GM23338 (cell line): ENCODE data around the gene PPDPF. TPM values are rescaled to one million over a fixed set of nuclear protein-coding genes. Genes with fewer than 3 reads are reported as not detected.

Experiments used
- ATAC-seq: fragments of 200-7000 bp; cut with Tn5 transposase; 3 replicates; pipeline ENCODE4 v1.9.1; 2020
- DNase-seq: peaks from one replicate; pipeline ENCODE4 v3.0.0-alpha.2; 2015; ENCODE audit warnings: low spot score
- H2AFZ ChIP-seq: fragments of 200-600 bp; sonication (generic); 2 replicates; pipeline ENCODE4 v1.8.0; 2016; ENCODE audit warnings: antibody characterized with exemption, mild to moderate bottlenecking, moderate library complexity
- H3F3A ChIP-seq: fragments of 200-600 bp; sonication (generic); replicated peaks from 2 replicates; pipeline ENCODE4 v1.8.0; 2017; ENCODE audit warnings: antibody characterized with exemption, mixed run types, low read depth
- H3K27ac ChIP-seq: fragments of 200-600 bp; sonication (generic); 2 replicates; pipeline ENCODE4 v1.6.1; 2016; ENCODE audit warnings: low read depth
- H3K27me3 ChIP-seq: fragments of 200-600 bp; sonication (generic); 2 replicates; pipeline ENCODE4 v1.8.0; 2016; ENCODE audit warnings: mild to moderate bottlenecking, mixed run types, moderate library complexity; ENCODE audit not compliant: insufficient read depth
- H3K36me3 ChIP-seq: fragments of 200-600 bp; sonication (generic); 2 replicates; pipeline ENCODE4 v1.8.0; 2016; ENCODE audit warnings: mild to moderate bottlenecking; ENCODE audit not compliant: insufficient read depth
- H3K4me1 ChIP-seq: fragments of 200-600 bp; sonication (generic); 2 replicates; pipeline ENCODE4 v1.8.0; 2016; ENCODE audit warnings: mild to moderate bottlenecking, moderate library complexity; ENCODE audit not compliant: insufficient read depth
- H3K4me2 ChIP-seq: fragments of 200-600 bp; sonication (generic); 2 replicates; pipeline ENCODE4 v1.7.1; 2017; ENCODE audit warnings: mixed run types
- H3K4me3 ChIP-seq: fragments of 200-600 bp; sonication (generic); 2 replicates; pipeline ENCODE4 v1.6.1; 2016; ENCODE audit warnings: mixed run types
- H3K79me2 ChIP-seq: fragments of 200-600 bp; sonication (generic); replicated peaks from 2 replicates; pipeline ENCODE4 v1.8.0; 2017; ENCODE audit warnings: mild to moderate bottlenecking; ENCODE audit not compliant: insufficient read depth
- H3K9me2 ChIP-seq: fragments of 200-600 bp; sonication (generic); 2 replicates; pipeline ENCODE4 v1.8.0; 2017; ENCODE audit not compliant: insufficient read depth
- H4K20me1 ChIP-seq: fragments of 200-600 bp; sonication (generic); replicated peaks from 2 replicates; pipeline ENCODE4 v1.8.0; 2017; ENCODE audit warnings: mild to moderate bottlenecking; ENCODE audit not compliant: insufficient read depth
- H3K27ac Mint-ChIP-seq: 2 replicates; pipeline ENCODE4 v1.8.0; 2020; ENCODE audit warnings: inconsistent platforms, mild to moderate bottlenecking, moderate library complexity, mixed read lengths
- H3K27me3 Mint-ChIP-seq: 3 replicates; pipeline ENCODE4 v1.8.0; 2022; ENCODE audit warnings: low read depth, mild to moderate bottlenecking, moderate library complexity, mixed read lengths, inconsistent platforms; ENCODE audit not compliant: insufficient read depth, poor library complexity
- H3K36me3 Mint-ChIP-seq: 3 replicates; pipeline ENCODE4 v1.8.0; 2021; ENCODE audit warnings: low read depth, mild to moderate bottlenecking, inconsistent platforms, moderate library complexity, mixed read lengths
- H3K4me1 Mint-ChIP-seq: 3 replicates; pipeline ENCODE4 v1.8.0; 2020; ENCODE audit warnings: mild to moderate bottlenecking, inconsistent platforms, mixed read lengths
- H3K4me3 Mint-ChIP-seq: 3 replicates; pipeline ENCODE4 v1.8.0; 2021; ENCODE audit warnings: moderate library complexity, mild to moderate bottlenecking, inconsistent platforms, mixed read lengths
- H3K9me3 Mint-ChIP-seq: 3 replicates; pipeline ENCODE4 v1.8.0; 2020; ENCODE audit warnings: moderate library complexity, mild to moderate bottlenecking, inconsistent platforms, mixed read lengths
- CREB1 ChIP-seq: fragments of 250-450 bp; sonication (Bioruptor Pico); IDR thresholded peaks from 2 replicates; pipeline ENCODE4 v1.5.0; 2020; ENCODE audit warnings: low read depth, mild to moderate bottlenecking, moderate library complexity
- EZH2phosphoT487 ChIP-seq: fragments of 200-600 bp; sonication (generic); IDR thresholded peaks from one replicate; pipeline ENCODE4 v1.8.1; 2018; ENCODE audit warnings: antibody characterized with exemption; ENCODE audit not compliant: unreplicated experiment
- JUNB ChIP-seq: IDR thresholded peaks from one replicate; pipeline ENCODE4 v1.6.1; 2016; ENCODE audit warnings: antibody characterized with exemption; ENCODE audit not compliant: unreplicated experiment
- POLR2AphosphoS5 ChIP-seq: IDR thresholded peaks from 2 replicates; pipeline ENCODE4 v1.6.1; 2016; ENCODE audit warnings: antibody characterized with exemption, low read depth
- STAT1 ChIP-seq: IDR thresholded peaks from one replicate; pipeline ENCODE4 v1.6.1; 2016; ENCODE audit warnings: antibody characterized with exemption; ENCODE audit not compliant: unreplicated experiment
- ZNF331 ChIP-seq: fragments of 250-450 bp; sonication (Bioruptor Pico); IDR thresholded peaks from 2 replicates; pipeline ENCODE4 v1.5.0; 2020; ENCODE audit warnings: low read depth, mild to moderate bottlenecking, moderate library complexity
- polyA plus RNA-seq: library from polyadenylated mRNA; unstranded; fragments of >200 nt; fragmentation: Nextera tagmentation; extraction: Ambion mirVana; gene quantifications from 2 replicates; pipeline ENCODE4 v1.2.1, GENCODE V29; 2016
- total RNA-seq: library from RNA; depleted of rRNA; stranded (reverse); fragments of >200 nt; shearing (Covaris generic); gene quantifications from 2 replicates; pipeline ENCODE4 v1.2.3, GENCODE V29; 2014
- TF ChIP-seq, protein P1 (sequence below): IDR thresholded peaks from one replicate; pipeline ENCODE4 v1.6.1; 2018; ENCODE audit warnings: antibody characterized with exemption; ENCODE audit not compliant: unreplicated experiment
- TF ChIP-seq, protein P2 (sequence below), 2 experiments: fragments of 200-600 bp in 1 of 2; sonication (generic) in 1 of 2; conservative IDR thresholded peaks; 2 replicates each; pipeline versions ENCODE4 v1.5.1 to v1.6.1; 2016 to 2017; ENCODE audit warnings: antibody characterized with exemption in 2 of 2, low read depth in 2 of 2, mild to moderate bottlenecking in 2 of 2, moderate library complexity in 1 of 2
- TF ChIP-seq, protein P3 (sequence below): fragments of 250-450 bp; sonication (Bioruptor Pico); IDR thresholded peaks from 2 replicates; pipeline ENCODE4 v1.5.0; 2020; ENCODE audit warnings: mild to moderate bottlenecking, moderate library complexity

PPDPF gene
- total and polyA plus RNA-seq, 2 experiments from 2014 or later = 83.9 to 141 TPM

DNA sequence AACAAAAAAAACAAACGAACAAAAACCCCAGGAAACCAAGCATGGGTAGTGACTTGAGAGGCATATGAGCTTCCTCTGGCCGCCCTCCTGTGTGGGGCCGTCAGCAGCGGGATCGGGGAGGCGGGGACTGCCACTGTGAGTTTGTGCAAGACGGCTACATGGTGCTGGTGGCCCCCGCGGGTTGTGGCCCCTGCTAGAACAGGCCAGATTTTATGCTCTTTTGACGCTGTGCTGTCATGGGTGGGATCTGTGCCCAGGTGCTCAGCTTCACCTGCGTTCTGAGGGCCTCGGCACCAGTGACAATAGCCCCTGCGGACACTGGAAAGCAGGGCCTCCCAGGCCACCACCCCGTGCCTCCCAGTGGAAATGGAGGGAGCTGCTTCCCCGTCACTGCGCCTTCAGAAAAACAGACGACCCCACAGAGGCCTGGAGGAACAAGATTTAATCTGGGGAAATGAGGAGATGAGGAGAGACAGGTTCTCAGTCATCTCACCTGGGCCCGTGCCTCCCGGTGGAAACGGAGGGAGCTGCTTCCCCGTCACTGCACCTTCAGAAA lies 43.4 kb upstream of the PPDPF start (continued):
- TF ChIP-seq, protein P1, sequence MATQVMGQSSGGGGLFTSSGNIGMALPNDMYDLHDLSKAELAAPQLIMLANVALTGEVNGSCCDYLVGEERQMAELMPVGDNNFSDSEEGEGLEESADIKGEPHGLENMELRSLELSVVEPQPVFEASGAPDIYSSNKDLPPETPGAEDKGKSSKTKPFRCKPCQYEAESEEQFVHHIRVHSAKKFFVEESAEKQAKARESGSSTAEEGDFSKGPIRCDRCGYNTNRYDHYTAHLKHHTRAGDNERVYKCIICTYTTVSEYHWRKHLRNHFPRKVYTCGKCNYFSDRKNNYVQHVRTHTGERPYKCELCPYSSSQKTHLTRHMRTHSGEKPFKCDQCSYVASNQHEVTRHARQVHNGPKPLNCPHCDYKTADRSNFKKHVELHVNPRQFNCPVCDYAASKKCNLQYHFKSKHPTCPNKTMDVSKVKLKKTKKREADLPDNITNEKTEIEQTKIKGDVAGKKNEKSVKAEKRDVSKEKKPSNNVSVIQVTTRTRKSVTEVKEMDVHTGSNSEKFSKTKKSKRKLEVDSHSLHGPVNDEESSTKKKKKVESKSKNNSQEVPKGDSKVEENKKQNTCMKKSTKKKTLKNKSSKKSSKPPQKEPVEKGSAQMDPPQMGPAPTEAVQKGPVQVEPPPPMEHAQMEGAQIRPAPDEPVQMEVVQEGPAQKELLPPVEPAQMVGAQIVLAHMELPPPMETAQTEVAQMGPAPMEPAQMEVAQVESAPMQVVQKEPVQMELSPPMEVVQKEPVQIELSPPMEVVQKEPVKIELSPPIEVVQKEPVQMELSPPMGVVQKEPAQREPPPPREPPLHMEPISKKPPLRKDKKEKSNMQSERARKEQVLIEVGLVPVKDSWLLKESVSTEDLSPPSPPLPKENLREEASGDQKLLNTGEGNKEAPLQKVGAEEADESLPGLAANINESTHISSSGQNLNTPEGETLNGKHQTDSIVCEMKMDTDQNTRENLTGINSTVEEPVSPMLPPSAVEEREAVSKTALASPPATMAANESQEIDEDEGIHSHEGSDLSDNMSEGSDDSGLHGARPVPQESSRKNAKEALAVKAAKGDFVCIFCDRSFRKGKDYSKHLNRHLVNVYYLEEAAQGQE = no peak
- TF ChIP-seq POLR2AphosphoS5 (no peak), EZH2phosphoT487 (no peak), JUNB (no peak), STAT1 (no peak), CREB1 (CRISPR knock-in tag) (no peak), ZNF331 (no peak)
- TF ChIP-seq, protein P2, sequence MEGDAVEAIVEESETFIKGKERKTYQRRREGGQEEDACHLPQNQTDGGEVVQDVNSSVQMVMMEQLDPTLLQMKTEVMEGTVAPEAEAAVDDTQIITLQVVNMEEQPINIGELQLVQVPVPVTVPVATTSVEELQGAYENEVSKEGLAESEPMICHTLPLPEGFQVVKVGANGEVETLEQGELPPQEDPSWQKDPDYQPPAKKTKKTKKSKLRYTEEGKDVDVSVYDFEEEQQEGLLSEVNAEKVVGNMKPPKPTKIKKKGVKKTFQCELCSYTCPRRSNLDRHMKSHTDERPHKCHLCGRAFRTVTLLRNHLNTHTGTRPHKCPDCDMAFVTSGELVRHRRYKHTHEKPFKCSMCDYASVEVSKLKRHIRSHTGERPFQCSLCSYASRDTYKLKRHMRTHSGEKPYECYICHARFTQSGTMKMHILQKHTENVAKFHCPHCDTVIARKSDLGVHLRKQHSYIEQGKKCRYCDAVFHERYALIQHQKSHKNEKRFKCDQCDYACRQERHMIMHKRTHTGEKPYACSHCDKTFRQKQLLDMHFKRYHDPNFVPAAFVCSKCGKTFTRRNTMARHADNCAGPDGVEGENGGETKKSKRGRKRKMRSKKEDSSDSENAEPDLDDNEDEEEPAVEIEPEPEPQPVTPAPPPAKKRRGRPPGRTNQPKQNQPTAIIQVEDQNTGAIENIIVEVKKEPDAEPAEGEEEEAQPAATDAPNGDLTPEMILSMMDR (conservative IDR thresholded peaks at IDR 0.05; ENCODE audit: low read depth in 2 of 2) = no peak; a peak in 1 of 4 replicates

DNA sequence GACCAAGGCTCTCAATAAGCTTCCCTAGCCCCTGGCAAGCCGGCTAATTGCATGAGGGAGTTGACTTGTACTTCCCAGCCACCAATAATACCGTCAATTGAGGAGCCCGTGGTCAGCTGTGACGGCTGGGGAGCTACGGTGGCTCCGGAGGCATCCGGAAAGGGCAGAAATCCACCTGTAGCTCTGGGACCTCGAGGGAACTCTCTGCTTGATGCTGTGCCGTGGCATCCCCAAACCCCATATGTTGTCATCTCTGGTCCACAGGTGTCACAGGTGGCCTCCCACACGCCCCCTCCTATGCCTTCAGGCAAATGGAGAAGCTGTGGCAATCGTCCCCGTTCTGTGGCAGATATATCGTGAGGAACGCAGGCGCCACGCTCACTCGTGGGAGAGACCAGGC lies 42.6 kb upstream of the PPDPF start:
- H3K4me2 ChIP-seq = peak overlapping the region; percentile 46; the same call in 1 of the 2 replicates
- no peak for DNase-seq
- H3K27me3 Mint-ChIP-seq = peaks cover 28% of the 10 kb centered on the region
- H3K36me3 Mint-ChIP-seq = no peaks in the 10 kb centered on the region
- H4K20me1 ChIP-seq = 0 out of 2 replicates have a peak, but pooled peaks cover 4% of the 10 kb centered on the region
- H3K4me3 Mint-ChIP-seq = no peak overlapping the region
- 0 out of 2 replicates have a peak, but pooled peaks cover 4% of the 10 kb centered on the region for H3F3A ChIP-seq
- no peak overlapping the region for H3K27ac Mint-ChIP-seq
- H3K4me1 Mint-ChIP-seq = peaks cover 52% of the 10 kb centered on the region
- no peaks in the 10 kb centered on the region for H3K27me3 ChIP-seq
- H3K27ac ChIP-seq = no peak overlapping the region
- H3K9me3 Mint-ChIP-seq = no peaks in the 10 kb centered on the region; the same call in 2 of the 3 replicates
- H3K4me3 ChIP-seq = peak overlapping the region; percentile 12; the same call in 1 of the 2 replicates
- H3K36me3 ChIP-seq = no peaks in the 10 kb centered on the region
- no peak for ATAC-seq
- H2AFZ ChIP-seq = 0 out of 2 replicates have a peak overlapping the region, but pooled peaks have one; percentile 3
- no peaks in the 10 kb centered on the region for H3K9me2 ChIP-seq
- H3K4me1 ChIP-seq = peaks cover 18% of the 10 kb centered on the region
- H3K79me2 ChIP-seq = no peaks in the 10 kb centered on the region
- TF ChIP-seq, protein P2 (conservative IDR thresholded peaks at IDR 0.05; ENCODE audit: low read depth in 2 of 2) = no peak
- TF ChIP-seq, protein P3, sequence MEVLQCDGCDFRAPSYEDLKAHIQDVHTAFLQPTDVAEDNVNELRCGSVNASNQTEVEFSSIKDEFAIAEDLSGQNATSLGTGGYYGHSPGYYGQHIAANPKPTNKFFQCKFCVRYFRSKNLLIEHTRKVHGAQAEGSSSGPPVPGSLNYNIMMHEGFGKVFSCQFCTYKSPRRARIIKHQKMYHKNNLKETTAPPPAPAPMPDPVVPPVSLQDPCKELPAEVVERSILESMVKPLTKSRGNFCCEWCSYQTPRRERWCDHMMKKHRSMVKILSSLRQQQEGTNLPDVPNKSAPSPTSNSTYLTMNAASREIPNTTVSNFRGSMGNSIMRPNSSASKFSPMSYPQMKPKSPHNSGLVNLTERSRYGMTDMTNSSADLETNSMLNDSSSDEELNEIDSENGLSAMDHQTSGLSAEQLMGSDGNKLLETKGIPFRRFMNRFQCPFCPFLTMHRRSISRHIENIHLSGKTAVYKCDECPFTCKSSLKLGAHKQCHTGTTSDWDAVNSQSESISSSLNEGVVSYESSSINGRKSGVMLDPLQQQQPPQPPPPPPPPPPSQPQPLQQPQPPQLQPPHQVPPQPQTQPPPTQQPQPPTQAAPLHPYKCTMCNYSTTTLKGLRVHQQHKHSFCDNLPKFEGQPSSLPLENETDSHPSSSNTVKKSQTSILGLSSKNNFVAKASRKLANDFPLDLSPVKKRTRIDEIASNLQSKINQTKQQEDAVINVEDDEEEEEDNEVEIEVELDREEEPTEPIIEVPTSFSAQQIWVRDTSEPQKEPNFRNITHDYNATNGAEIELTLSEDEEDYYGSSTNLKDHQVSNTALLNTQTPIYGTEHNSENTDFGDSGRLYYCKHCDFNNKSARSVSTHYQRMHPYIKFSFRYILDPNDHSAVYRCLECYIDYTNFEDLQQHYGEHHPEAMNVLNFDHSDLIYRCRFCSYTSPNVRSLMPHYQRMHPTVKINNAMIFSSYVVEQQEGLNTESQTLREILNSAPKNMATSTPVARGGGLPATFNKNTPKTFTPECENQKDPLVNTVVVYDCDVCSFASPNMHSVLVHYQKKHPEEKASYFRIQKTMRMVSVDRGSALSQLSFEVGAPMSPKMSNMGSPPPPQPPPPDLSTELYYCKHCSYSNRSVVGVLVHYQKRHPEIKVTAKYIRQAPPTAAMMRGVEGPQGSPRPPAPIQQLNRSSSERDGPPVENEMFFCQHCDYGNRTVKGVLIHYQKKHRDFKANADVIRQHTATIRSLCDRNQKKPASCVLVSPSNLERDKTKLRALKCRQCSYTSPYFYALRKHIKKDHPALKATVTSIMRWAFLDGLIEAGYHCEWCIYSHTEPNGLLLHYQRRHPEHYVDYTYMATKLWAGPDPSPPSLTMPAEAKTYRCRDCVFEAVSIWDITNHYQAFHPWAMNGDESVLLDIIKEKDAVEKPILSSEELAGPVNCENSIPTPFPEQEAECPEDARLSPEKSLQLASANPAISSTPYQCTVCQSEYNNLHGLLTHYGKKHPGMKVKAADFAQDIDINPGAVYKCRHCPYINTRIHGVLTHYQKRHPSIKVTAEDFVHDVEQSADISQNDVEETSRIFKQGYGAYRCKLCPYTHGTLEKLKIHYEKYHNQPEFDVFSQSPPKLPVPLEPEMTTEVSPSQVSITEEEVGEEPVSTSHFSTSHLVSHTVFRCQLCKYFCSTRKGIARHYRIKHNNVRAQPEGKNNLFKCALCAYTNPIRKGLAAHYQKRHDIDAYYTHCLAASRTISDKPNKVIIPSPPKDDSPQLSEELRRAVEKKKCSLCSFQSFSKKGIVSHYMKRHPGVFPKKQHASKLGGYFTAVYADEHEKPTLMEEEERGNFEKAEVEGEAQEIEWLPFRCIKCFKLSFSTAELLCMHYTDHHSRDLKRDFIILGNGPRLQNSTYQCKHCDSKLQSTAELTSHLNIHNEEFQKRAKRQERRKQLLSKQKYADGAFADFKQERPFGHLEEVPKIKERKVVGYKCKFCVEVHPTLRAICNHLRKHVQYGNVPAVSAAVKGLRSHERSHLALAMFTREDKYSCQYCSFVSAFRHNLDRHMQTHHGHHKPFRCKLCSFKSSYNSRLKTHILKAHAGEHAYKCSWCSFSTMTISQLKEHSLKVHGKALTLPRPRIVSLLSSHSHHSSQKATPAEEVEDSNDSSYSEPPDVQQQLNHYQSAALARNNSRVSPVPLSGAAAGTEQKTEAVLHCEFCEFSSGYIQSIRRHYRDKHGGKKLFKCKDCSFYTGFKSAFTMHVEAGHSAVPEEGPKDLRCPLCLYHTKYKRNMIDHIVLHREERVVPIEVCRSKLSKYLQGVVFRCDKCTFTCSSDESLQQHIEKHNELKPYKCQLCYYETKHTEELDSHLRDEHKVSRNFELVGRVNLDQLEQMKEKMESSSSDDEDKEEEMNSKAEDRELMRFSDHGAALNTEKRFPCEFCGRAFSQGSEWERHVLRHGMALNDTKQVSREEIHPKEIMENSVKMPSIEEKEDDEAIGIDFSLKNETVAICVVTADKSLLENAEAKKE (CRISPR knock-in tag) = no peak
- no peak for TF ChIP-seq STAT1
